Activated CD8-positive, alpha-beta memory T cell treated with anti-CD3 and anti-CD28 coated beads, Interleukin-2, amount 50 U/mL, for 24 hours (primary cell): Measurements from ENCODE around the gene NKIRAS2.
A peak's percentile ranks its signal among the peaks of the same experiment; 100 is the strongest.

Source experiments
- DNase-seq: peaks from one replicate; pipeline ENCODE4 v3.0.0-alpha.2; 2020; ENCODE audit errors: extremely low read depth

Gene NKIRAS2

GRCh38 chr17:42055027-42055426 is 35.1 kb downstream of the NKIRAS2 start:
- DNase-seq: no peak

GRCh38 chr17:42055496-42055895 is 35.6 kb downstream of the NKIRAS2 start:
- no peak for DNase-seq

GRCh38 chr17:42056635-42057034 is 36.7 kb downstream of the NKIRAS2 start:
- DNase-seq: no peak

DNA sequence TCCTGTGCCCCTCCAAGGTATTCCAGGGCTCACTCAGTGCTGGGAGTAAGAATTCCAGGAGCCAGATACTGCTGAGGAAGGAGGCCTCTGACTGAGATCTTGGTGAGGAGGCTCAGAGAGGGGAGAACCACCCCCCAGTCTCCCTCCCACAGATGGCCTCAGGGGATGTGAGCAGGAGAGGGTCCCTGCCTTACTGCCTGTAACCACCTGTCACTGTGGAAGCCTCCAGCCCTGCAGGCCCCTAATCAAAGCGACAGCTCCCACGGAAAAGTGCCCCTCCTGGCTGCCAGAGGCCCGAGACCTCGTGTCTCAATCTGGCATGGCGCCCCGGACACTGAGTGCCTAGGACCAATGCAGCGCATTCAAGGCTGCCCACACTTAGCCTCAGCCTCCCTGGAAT is 38.2 kb downstream of the NKIRAS2 start:
- DNase-seq: no peak

GRCh38 chr17:42059815-42060214 is 39.9 kb downstream of the NKIRAS2 start:
- no peak for DNase-seq

DNA sequence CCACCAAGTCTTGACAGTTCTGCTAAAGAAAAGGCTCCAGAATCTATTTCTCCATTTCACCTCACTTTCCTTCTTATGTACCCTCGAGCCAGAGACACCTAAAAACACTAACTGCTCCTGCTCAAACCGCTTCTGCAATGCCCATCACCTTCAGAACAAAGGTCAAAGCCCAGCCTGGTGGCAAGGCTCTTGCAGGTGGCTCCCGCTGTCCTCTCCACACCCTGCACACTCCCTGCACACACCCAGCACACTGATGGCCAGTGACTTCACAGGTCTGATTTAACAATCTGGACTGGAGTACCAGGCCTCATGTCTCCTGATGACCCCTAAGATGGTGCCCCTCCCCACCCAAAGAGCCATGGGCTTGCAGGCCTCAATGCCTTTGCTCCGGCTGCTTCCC is 40.3 kb downstream of the NKIRAS2 start:
- DNase-seq: no peak

DNA sequence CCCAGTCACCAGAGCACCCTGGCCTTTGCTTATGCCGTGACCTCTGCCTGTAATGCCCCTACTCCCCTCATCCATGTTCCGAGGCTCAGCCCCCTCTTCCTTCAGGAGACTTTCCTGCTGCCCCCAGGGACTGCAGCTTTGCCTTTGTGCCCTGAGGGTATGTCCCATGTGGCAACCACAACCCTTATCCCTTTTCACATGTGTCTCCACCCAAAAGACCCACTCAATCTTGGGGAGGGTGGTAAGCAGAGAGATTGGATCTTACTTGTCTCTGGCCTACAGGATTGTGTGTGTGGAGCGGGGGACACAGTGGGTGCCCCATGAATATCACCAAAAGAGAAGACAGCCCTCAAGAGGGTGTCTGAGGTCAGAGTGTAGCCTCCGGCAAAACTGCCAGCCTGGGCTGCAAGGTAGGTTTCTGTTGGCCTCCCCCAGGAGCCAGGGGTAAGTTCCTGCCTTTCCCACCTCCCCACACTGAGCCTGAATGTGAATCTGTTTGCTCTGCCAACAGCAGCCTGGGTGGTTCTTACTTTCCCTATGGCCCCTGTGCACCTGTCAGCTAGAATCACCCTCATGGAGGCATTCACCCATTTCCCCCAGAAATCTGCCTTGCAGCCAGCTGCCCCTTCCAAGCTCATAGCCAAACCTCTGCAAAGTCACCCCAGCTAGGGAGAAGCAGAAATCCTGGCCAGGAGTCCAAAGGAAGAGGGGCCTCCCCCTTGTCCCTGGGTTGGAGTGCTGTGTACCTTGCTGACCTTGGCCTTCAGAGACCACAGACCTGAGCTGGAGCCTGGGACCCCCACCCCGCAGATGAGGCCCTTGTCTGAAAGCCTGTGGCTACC is 42.0 kb downstream of the NKIRAS2 start:
- DNase-seq: no peak

- DNase-seq: no peak
Measured at GRCh38 chr17:42062681-42063080, 42.8 kb downstream of the NKIRAS2 start.

- no peak for DNase-seq
Measured at GRCh38 chr17:42065201-42065600, 45.3 kb downstream of the NKIRAS2 start.

GRCh38 chr17:42067371-42068091 is 47.6 kb downstream of the NKIRAS2 start:
- peak; percentile 28 for DNase-seq

GRCh38 chr17:42068979-42069378 is 49.1 kb downstream of the NKIRAS2 start:
- DNase-seq: no peak

DNA sequence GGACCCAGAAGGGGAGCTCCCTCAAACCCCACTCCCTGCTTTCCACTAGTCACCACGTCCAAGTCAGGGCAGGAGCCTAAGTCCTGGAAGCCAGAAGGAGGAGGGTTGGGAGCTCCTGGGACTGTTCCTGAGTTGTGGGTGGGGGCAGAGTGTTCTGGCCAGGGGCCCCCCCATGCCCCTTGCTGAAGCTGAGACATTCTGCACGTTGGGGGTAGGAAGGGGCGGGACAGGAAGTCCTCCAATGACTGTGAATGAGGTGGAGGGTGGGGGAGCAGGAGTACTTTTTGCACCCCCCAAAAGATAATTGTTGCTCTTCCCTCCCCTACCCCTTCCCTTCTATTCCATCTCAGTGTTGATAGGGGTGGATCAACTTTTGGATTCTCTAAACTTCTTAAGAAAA is 51.9 kb downstream of the NKIRAS2 start:
- DNase-seq: no peak

GRCh38 chr17:42072323-42073187 is 52.7 kb downstream of the NKIRAS2 start:
- DNase-seq: no peak
